Measurements from ENCODE around the gene CUTA.

CUTA gene

DNA sequence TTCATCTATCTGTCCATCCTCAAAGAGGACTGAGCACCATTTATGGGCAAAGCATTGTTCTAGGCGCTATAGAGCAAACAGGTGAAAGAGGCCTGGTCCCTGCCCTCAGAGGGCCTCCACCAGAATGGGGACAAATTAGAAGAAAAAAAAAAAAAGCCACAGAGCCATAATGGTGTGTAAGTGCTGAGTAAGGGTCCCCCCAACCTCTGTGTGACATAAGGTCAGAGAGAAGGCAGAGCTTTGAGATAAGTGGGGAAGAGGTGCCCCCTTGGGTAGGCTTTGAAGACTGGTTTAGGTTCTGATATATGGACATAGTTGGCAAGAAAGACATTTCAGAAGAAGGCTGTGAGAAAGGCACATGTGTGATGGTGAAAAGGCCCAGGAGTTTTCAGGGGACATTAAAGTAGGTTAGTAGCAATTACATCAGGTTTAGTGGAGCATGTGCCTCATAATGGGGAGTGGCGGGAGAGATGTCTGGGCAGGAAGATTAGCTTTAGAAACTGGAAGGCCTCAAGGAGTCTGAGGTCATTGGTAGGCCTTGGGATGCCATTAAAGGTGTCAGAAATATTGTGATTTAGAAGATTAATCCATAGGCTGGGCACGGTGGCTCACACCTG, 21.2 kb upstream of the CUTA start:
- no peak for DNase-seq

DNA sequence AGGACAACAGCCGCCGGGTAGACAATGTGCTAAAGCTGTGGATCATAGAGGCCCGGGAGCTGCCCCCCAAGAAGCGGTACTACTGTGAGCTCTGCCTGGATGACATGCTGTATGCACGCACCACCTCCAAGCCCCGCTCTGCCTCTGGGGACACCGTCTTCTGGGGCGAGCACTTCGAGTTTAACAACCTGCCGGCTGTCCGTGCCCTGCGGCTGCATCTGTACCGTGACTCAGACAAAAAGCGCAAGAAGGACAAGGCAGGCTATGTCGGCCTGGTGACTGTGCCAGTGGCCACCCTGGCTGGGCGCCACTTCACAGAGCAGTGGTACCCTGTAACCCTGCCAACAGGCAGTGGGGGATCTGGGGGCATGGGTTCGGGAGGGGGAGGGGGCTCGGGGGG, 19.8 kb upstream of the CUTA start:
- DNase-seq: no peak

DNA sequence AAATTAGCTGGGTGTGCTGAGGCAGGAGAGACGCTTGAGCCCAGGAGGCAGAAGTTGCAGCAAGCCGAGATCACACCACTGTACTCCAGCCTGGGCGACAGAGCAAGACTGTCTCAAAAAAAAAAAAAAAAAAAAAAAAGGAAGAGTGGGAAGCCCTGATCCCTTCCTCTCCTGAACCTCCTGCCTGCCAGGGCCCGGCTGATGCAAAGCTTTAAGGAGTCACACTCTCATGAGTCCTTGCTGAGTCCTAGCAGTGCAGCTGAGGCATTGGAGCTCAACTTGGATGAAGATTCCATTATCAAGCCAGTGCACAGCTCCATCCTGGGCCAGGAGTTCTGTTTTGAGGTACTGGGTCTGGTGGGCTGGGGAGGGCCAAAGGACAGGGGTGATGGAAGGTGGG, 17.1 kb upstream of the CUTA start:
- no peak for DNase-seq

DNA sequence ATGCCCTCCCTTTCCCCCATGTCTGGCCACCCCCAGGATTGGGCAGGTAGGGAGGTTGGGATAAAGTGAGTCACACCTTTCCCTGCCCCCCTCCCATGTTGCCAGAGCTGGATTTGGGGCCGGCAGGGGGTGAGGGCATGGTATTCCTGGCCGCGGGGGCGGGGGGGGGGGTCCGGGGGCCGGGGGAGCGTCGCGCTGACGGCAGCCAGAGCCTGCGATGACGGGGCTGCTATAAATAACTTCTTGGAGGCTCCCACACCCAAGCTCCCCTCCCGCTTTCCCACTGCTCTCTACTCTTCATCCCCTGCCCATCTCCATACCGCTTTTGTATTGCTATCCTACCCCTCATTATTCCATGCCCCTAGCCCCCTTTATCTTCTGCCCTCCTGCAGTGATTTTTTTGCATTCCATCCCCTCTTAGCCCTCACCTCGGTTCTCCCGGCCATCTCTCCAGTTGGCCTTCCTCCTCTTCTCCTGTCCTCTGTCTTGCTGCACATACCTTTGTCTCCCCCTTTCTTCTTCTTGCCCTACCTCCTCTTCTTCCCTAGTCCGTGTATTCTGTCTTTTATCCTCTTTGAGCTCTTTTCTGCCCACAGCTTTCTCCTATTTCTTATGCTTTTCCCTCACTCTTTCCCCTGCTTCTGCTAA, 15.8 kb upstream of the CUTA start:
- DNase-seq: peak; percentile 28

DNA sequence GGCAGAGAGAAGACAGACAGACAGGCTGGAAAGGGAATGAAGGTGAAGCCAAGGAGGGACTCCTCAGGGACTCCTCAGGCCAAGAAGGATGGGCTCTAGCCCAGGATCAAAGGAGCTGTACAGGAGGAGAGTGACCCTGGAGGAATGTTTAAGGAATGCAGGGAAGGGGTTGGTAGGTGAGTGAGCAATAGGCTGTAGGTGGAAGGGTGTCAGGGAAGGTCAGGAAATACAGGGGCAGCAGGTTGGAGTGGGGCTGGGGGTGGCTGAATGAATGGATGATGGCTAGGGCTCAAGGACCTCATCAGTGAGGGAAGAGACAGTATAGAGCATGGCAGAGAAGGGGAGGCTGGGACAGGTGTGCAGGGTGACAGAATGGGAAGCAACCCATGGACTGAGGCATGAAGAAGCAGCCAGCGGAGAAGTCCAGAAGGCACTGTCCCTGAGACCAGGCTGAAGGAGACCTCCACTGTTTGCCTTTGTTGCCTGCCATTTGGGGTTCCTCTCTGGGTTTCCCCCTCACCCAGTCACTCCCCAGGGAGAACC, 15.2 kb upstream of the CUTA start:
- no peak for DNase-seq

DNA sequence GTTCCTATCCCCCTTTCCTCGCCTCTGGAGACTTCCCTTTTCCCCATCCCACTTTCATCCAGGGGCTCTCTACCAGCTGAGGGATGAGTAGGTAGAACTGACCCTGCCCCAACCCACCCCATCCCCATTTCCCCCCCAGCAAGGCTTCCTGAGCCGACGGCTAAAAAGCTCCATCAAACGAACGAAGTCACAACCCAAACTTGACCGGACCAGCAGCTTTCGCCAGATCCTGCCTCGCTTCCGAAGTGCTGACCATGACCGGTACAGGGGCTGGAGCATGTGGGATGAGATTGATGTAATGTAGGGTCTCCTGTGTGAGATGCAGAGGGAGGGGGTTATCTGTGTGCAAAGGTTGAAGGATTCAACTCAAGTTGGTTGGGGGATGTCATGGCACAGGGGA, 14.6 kb upstream of the CUTA start:
- no peak for DNase-seq

DNA sequence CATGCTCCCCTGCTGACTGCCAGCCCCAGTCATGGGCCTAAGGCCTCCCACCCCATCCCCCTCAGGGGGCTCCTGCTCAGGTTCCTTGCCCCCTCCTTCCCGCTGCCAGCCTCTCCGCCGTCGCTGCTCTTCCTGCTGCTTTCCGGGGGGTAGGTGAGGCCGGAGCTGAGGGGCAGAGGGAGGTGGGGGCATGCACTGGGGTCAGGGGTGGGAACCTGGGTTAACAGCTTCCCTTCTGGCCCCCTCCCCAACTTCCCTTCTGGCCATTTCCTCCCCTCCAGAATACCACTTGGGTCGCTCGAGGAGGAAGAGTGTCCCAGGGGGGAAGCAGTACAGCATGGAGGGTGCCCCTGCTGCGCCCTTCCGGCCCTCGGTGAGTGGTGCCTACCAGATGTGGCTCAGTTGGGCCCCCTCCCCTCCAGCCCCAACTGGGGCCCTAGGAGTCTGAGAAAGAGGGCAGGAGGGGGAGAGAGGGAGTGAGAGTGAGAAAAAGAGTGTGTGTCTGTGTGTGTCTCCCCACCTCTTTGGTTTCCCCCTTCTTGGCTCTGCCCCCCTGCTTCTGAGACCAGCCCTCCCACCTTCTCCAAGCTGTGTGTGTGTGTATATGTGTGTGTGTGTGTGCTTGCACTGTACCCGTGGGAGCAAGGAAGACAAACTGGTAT, 14.1 kb upstream of the CUTA start:
- no peak for DNase-seq

DNA sequence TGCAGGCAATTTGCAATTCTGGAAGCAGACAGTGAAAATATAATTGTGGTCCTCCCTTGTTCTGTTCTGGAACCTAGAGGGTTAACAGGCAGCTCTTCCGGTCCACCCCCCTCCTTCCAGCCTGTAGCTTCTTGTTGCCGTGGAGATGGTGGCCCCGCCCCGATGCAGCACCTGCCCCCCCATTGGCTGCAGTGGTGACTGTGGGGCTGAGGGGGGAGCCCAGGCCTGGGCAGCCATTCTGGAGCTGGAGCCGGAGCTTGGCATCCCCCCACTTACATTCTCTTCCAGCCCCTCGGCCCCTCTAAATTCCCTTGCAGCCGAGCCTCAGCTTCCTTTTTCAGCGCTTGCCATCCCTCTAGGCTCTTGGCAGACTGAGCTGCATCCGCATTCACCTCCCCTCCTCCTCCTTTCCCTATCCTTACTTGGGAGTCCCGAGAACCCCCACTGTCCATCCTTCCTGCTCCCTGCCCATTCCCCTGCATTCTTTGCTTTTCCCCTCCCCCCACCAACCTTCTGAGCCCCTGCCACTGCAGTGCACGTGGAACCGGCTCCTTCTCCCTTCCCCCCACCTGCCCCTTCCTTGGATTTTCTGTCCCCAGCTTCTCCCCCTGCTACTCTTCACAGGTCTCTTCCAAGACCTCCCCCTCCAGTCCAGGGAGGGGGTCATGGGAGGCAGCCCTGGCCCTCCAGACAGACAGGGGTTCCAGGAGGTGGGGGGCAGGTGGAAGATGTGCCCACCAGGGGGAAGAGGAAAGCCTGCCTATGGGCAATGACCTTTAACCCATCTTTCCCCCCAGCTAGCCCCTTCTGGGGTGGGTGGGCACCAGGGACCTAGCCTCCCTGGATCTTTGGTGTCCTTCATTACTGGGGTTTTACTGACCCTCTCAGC, 13.3 kb upstream of the CUTA start:
- DNase-seq: peak; percentile 85

DNA sequence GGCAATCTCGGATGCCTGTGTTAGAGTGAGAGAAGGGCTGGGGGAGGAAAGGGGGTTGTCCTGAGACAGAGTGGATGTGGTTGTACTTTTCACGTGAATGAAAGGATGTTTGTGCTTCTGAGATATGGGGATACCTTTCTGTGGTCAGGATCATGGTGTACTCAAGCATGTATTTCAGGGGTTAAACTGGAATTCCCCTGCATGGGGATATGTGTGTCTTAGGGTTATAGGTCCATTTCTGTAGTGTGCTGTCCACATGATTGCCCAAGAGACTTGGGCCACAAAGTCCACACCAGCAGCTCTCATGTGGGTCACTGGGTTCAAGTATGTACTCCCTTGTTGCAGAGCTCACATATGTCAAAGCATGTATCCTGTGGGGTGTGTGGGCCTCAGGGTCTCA, 12.4 kb upstream of the CUTA start:
- DNase-seq: no peak

DNA sequence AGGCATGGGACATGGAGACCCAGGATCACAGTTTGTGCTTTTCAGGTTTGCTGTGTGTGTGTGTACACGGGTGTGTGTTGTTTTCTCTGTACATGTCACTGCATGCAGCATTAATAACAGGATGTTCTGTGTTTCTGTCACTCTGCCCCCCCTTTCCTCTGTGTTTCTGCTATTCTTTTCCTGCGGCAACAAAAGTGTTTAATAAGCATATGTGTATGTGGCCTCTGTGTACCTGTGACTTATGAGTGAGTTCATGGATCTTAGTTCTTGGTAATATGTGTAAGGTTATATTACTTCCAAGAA, 11.8 kb upstream of the CUTA start:
- no peak for DNase-seq

DNA sequence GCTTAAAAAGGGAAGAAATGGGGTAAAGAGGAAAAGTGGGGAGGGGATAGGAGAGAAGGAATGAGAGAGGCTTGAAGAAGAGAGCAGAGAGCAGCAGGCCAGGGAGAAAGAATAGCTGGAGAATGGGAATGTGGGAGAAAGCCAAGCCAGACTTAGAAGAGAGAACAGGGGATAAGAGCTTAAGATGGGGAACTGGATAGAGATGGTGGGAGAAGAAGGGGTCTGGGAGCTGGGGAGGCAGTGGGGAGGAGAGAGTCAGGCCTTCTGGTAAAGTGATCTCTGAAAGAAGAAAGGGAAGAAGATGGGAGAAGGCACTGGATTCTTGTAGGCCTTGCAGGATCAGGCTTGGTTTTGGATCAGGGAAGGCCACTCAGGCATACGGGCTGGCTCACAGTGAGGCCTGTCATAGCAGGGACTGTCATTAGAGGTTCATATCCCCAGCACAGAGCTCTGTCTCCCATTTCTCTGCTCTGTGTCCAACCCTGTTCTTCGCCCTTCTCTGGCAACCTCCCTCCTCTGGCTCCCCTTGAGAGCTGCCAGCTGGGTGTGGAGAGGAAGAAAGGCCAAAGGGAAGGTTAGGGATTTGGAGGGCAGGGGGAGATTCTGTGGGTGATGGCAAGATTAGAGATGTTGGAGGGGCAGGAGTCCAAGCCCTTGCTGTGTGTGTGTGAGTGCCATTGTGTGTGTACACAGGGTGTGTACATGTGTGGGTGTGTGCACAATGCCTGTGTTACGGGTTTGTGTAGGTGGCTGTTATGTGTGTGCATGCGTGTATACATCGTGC, 11.3 kb upstream of the CUTA start:
- no peak for DNase-seq

DNA sequence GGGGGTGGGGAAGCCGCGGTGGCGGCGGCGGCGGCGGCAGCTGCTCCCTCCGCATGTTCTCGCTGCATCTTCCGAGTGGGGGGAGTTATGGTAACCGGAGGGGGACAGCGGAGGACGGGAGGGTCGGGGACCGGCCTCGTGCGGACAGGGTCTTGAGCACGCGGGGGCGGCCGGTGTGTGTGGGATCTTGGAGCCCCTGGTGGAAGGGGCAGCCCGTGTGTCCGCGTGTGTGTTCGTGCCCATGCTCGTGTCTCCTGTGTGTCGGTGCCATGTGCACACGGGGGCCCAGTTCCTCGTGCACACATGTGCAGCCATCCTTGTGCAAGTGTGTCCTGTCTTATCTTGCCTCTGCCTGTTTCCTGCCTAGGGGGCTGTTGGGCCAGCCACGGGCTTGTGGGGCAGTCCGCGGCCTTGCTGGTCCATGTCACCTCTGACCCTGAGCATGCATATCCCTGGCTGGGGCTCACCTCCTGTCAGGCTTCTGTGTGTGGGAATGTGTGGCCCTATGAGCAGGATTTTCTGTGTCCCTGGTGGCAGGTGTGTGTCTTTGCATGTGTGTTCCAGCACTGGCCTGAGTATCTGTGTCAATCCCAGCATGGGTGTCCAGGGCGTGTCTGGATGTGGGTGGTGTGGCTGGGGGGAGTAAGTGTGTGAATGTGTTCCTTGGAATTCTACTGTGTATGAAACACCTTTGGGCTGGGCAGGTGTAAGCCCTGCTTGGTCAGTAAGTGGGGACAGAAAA, 10.5 kb upstream of the CUTA start:
- DNase-seq: no peak

DNA sequence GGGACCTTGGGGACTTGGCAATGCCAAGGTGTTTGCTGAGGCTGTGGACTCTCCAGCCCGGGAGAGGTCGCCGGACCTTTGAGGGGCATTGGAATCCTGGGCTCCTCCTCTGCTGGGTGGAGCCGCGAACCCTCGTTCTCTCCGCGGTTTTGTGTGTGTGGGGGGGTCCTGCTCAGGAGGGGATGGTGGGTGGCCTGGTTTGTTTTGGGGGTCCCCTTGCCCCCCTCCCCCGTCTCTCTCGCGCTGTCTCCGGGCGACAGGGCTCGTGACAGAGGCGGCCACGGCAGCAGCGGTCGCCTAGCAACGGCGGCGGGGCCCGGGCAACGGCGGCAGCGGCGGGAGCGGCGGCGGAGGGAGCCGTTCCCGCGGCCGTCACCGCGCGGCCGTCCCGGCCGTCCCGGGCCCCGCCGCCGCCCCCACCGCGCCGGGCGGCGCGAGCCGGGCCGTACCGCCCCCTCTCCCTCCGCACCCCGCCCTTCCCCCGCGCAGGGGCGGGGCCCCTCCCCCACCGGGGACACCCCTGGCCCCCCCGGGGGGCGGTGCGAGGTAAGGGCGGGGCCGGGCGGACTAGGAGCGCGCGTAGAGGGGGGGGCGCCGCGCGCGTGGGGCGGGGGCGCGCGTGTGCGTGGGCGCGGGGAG, 9.8 kb upstream of the CUTA start:
- no peak for DNase-seq

DNA sequence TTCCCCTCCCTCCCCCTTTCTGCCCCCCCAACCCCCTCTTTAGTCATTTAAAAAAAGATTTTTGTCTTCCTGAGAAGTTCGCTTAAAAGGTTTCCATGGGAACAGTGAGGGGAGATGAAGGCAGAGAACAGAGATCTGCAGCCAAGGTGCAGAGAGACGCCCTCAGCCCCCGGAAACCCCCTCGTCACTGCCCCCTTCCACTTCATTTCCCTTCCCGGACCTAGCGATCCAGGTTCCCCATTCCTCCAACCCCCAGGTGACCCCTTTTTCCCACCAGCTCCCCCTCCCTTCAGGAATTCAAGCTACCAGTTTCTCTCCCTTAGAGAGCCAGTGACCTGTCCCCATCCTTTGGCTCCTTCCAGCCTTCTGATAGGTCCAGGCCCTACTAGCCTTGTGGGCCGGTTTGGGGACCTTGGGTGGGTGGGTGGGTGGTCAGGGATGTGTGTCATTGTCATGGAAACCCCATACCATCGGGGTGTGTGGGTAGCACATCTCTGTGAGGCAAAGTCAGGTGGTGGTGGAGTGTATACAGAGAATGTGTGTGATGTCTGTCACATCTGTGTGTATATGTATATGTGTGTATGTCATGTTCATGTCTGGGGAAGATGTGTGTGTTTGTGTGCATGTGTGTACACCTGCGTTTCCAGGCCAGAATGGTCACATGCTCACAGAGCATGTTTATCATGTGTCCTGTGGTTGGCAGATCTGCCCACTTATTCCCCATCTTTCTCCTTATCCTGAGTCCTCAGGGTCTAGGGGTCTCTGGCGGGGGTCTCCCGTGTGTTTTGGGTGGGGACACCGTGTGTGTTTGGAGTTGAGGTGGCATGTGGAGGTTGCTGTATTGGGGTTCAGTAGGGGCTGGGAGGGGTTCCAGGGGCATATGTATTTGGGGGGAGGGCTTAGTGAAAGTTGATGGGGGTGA, 8.9 kb upstream of the CUTA start:
- DNase-seq: no peak

DNA sequence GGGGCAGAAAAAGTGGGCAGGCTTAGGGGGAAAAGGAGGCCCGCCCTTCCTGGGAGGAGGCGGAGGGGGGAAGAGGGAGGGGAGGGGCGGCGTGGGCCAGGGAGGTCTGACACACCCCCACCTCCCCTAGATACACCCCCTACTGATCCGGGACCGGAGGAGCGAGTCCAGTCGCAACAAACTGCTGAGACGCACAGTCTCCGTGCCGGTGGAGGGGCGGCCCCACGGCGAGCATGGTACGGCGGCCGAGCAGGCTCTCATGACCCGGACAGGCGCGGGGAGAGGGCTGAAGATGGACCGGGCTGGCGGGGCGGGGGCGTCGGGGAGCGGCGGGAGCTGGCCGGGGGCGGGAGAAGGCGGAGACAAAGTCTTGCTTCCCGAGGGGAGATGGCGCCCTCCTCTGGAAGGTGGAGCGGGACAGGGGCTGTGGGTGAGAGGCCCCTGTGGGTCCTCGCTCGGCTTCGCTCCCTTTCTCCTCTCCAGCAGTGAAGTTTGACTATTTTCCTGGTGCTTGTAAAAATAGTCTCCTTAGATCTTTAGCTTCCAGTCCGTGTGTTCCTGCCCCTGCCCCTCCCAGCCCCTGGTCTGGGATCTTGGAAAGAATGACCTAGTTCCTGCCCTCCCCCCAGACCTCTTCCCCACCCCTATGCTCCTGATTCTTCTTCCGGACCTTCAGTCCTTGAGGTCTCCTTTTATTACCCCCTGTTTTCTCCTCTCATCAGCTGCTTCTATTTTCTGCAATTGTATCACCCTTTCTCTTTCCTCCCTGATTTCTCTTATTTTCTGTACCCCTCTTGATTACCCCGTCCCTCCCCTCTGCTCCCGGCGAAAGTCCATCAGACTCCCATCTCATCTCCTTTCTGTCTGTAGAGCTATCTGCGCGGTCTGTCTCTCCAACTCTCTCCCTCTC, 8.0 kb upstream of the CUTA start:
- DNase-seq: peak; percentile 77

DNA sequence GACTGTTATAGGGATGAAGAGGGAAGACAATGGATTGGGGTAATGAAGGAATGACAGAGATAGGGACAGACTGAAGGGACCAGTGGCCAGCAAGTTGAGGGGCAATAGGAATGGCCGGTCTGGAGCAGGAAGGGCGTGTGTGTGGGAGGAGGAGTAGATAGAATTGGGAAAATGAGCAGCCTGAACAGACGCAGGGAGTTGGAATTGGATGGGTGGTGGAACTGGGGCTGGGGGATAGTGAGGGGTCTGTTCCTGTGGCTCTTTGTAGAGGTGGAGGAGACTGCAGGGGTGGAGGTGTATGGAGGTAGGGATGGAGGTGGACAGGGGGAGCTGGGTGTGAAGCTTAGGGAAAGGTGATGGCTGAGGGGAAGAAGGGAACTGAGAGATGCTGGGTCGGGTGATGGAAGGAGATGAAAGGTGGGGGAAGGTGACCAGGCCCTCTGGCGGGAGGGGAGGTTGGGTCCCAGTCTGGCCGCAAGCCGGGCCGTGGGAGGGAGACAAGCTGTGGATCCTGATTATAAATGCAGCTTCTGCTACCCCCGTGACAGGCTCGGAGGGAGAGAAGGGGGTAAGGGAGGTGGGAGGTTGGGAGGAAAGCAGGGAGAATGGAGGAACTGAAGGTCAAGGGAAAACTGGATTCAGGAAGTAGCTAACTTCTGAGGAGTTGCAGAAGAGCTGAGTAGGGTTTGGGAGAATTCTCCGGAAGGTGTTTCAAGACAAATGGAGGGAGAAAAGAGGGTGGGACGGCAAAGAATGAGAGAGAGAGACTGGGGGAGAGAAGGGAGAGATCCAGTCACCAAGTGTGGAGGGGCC, 7.2 kb upstream of the CUTA start:
- DNase-seq: no peak

DNA sequence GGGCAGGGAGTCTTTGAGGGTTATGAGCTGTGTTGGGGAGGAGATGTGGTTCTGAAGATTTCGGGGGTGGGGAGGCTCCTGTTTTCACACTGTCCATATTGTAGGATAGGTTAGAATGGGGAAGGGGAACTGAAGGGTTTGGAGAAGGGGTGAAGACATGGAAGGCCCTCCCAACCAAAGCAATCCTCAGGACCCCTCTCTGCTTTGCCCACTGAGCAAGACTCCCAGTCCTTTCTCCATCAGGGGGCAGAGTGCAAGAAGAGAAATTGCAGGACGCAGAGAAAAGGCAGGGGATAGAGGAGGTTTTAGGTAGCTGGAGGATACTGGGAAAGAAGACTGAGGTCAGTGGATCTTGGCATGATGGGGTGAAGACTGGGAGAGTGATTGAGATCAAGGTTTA, 5.9 kb upstream of the CUTA start:
- no peak for DNase-seq

DNA sequence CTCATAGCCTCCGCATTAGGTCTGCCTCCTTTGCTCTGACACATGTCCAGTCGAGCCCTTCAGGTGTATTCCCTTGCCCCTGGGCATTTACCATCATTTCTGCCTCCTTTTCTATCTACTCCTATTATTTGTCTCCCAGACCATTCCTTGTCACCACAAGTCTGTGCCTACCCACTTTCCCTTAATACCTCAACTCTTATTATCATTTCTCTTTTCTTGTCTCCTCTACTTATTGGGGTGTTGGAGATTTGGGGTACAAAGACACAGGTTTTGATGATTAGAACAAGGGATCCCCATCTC, 3.4 kb upstream of the CUTA start:
- no peak for DNase-seq

Measured in NCI-H2227 treated with DMSO at 0.1 percent for 48 hours (cell line).